ENCODE data around the gene WNK4.
"Not testable (repeated sequence)": the region's sequence is repeated elsewhere in the genome, so short reads cannot be mapped to it uniquely, and the experiment has no call there.

WNK4 gene

GRCh38 chr17:42779936-42780850 is at the start of gene WNK4:
WNK4 (plus strand) TSS chr17:42780610; CDS start chr17:42780699, 89 bp downstream.
- DNase-seq (ENCODE audit: low spot score): peak; percentile 49

GRCh38 chr17:42740699-42741098 is 39.7 kb upstream of the WNK4 start:
- DNase-seq (ENCODE audit: low spot score): no peak

- not testable (repeated sequence) for DNase-seq (ENCODE audit: low spot score)
Observed at GRCh38 chr17:42742916-42743315, 37.5 kb upstream of the WNK4 start.

GRCh38 chr17:42743595-42744282 is 36.7 kb upstream of the WNK4 start:
- DNase-seq (ENCODE audit: low spot score): peak; percentile 29

- peak; percentile 77 for DNase-seq (ENCODE audit: low spot score)
Observed at GRCh38 chr17:42744283-42744805, 36.1 kb upstream of the WNK4 start.

- DNase-seq (ENCODE audit: low spot score): peak; percentile 90
Observed at GRCh38 chr17:42744806-42745617, 35.4 kb upstream of the WNK4 start, which contains the start of gene EZH1. EZH1 (minus strand) TSS chr17:42745040; CDS start chr17:42728941, 16,099 bp downstream.

- no peak for DNase-seq (ENCODE audit: low spot score)
Observed at GRCh38 chr17:42748202-42748907, 32.1 kb upstream of the WNK4 start.

- DNase-seq (ENCODE audit: low spot score): no peak
Observed at GRCh38 chr17:42748908-42749798, 31.3 kb upstream of the WNK4 start.

GRCh38 chr17:42750739-42751344 is 29.6 kb upstream of the WNK4 start:
- no peak for DNase-seq (ENCODE audit: low spot score)

- DNase-seq (ENCODE audit: low spot score): no peak
Observed at GRCh38 chr17:42751628-42752027, 28.8 kb upstream of the WNK4 start.

GRCh38 chr17:42754782-42755181 is 25.6 kb upstream of the WNK4 start:
- DNase-seq (ENCODE audit: low spot score): no peak

- no peak for DNase-seq (ENCODE audit: low spot score)
Observed at GRCh38 chr17:42759982-42760651, 20.3 kb upstream of the WNK4 start.

GRCh38 chr17:42760652-42761581 is 19.5 kb upstream of the WNK4 start, which contains the start of gene RAMP2:
RAMP2 (plus strand) TSS chr17:42761227; CDS start chr17:42761262, 35 bp downstream.
- no peak for DNase-seq (ENCODE audit: low spot score)

- DNase-seq (ENCODE audit: low spot score): no peak
Observed at GRCh38 chr17:42761638-42762037, 18.8 kb upstream of the WNK4 start.

- DNase-seq (ENCODE audit: low spot score): no peak
Observed at GRCh38 chr17:42766124-42766523, 14.3 kb upstream of the WNK4 start.

GRCh38 chr17:42767512-42767911 is 12.9 kb upstream of the WNK4 start:
- no peak for DNase-seq (ENCODE audit: low spot score)

- DNase-seq (ENCODE audit: low spot score): not testable (repeated sequence)
Observed at GRCh38 chr17:42768006-42768405, 12.4 kb upstream of the WNK4 start.

- DNase-seq (ENCODE audit: low spot score): not testable (repeated sequence)
Observed at GRCh38 chr17:42769964-42770363, 10.4 kb upstream of the WNK4 start.

Data from SW480 (cell line).